OCI-LY7 (cell line): ENCODE data around the gene FMN2. TPM values are rescaled to one million over a fixed set of nuclear protein-coding genes. Genes with fewer than 3 reads are reported as not detected.

ENCODE experiments used
- BruUV-seq: library from RNA; stranded (reverse); fragments of 400-500 nt; replicated peaks from 2 replicates; lab custom pipeline; 2021; lab: Mats Ljungman, UMichigan
- CTCF ChIA-PET: fragments of 300-600 bp; sonication (Branson Sonifier 250); formaldehyde crosslinking; loops from one replicate; lab custom pipeline; 2022; ENCODE audit warnings: antibody characterized with exemption; ENCODE audit not compliant: unreplicated experiment; lab: Charles Lee
- POLR2A ChIA-PET: fragments of 300-600 bp; sonication (Branson Sonifier 250); formaldehyde crosslinking; loops from one replicate; lab custom pipeline; 2022; ENCODE audit warnings: antibody characterized with exemption; lab: Charles Lee
- DNase-seq: peaks from one replicate; pipeline ENCODE4 v3.0.0-alpha.2; 2015; ENCODE audit warnings: low spot score
- H2AFZ ChIP-seq: fragments of 200-600 bp; sonication (generic), shearing (Covaris generic); 2 replicates; pipeline ENCODE4 v1.6.1; 2014; ENCODE audit warnings: mild to moderate bottlenecking, antibody characterized with exemption, low read length, moderate library complexity
- H3K27ac ChIP-seq: fragments of 200-600 bp; sonication (generic); 2 replicates; pipeline ENCODE4 v1.5.1; 2014; ENCODE audit warnings: mixed run types, low read depth, mild to moderate bottlenecking, moderate library complexity, low read length, inconsistent platforms; ENCODE audit not compliant: poor library complexity, severe bottlenecking
- H3K36me3 ChIP-seq: fragments of 200-600 bp; sonication (generic); 2 replicates; pipeline ENCODE4 v1.6.1; 2014; ENCODE audit warnings: mild to moderate bottlenecking, antibody characterized with exemption, low read length, moderate library complexity, mixed read lengths; ENCODE audit not compliant: insufficient read depth
- H3K4me1 ChIP-seq: fragments of 200-600 bp; sonication (generic); 2 replicates; pipeline ENCODE4 v1.5.1; 2014; ENCODE audit warnings: mild to moderate bottlenecking, low read length; ENCODE audit not compliant: insufficient read depth, poor library complexity, severe bottlenecking
- H3K4me2 ChIP-seq: fragments of 200-600 bp; sonication (generic); 2 replicates; pipeline ENCODE4 v1.6.1; 2014; ENCODE audit warnings: mild to moderate bottlenecking, low read length
- H3K4me3 ChIP-seq: fragments of 200-600 bp; sonication (generic); 2 replicates; pipeline ENCODE4 v1.5.1; 2014; ENCODE audit warnings: mild to moderate bottlenecking, low read depth, low read length; ENCODE audit not compliant: poor library complexity, severe bottlenecking
- H3K79me2 ChIP-seq: fragments of 200-600 bp; sonication (generic); 2 replicates; pipeline ENCODE4 v1.6.1; 2016; ENCODE audit warnings: low read depth, mild to moderate bottlenecking, low read length, moderate library complexity, mixed read lengths; ENCODE audit not compliant: insufficient read depth
- H3K9me2 ChIP-seq: fragments of 200-600 bp; sonication (generic); 2 replicates; pipeline ENCODE4 v1.6.1; 2016; ENCODE audit warnings: mild to moderate bottlenecking, low read length, mixed read lengths; ENCODE audit not compliant: insufficient read depth
- H3K9me3 ChIP-seq: fragments of 200-600 bp; sonication (generic); 2 replicates; pipeline ENCODE4 v1.6.1; 2014; ENCODE audit warnings: mild to moderate bottlenecking, mixed run types, low read length, mixed read lengths
- H4K20me1 ChIP-seq: fragments of 200-600 bp; sonication (generic); 2 replicates; pipeline ENCODE4 v1.6.1; 2014; ENCODE audit warnings: mild to moderate bottlenecking, antibody characterized with exemption, low read length, moderate library complexity, mixed read lengths; ENCODE audit not compliant: insufficient read depth
- EZH2phosphoT487 ChIP-seq: fragments of 200-600 bp; sonication (generic); IDR thresholded peaks from 2 replicates; pipeline ENCODE4 v1.6.1; 2018; ENCODE audit warnings: low read depth, borderline replicate concordance, mild to moderate bottlenecking, mixed run types, antibody characterized with exemption, low read length, moderate library complexity, mixed read lengths
- intact Hi-C: fragments of 100-400 bp; cut with micrococcal nuclease; formaldehyde crosslinking; loops from one replicate; pipeline ENCODE4 v1.10.0; 2022; ENCODE audit not compliant: unreplicated experiment
- total RNA-seq, 2 experiments: library from RNA; depleted of rRNA in 1 of 2; stranded (reverse); fragments of >200 nt in 1 of 2; shearing (Covaris generic) in 1 of 2; gene quantifications; 2 replicates each; pipeline ENCODE4 v1.2.3, GENCODE V29; 2014 to 2022
- TF ChIP-seq, protein P1 (sequence below): fragments of 200-600 bp; sonication (generic); conservative IDR thresholded peaks from 2 replicates; pipeline ENCODE4 v1.5.1; 2014; ENCODE audit warnings: mild to moderate bottlenecking, antibody characterized with exemption, low read length, moderate library complexity, mixed read lengths

Gene FMN2
- total RNA-seq, 2 experiments from 2014 or later: not detected

DNA sequence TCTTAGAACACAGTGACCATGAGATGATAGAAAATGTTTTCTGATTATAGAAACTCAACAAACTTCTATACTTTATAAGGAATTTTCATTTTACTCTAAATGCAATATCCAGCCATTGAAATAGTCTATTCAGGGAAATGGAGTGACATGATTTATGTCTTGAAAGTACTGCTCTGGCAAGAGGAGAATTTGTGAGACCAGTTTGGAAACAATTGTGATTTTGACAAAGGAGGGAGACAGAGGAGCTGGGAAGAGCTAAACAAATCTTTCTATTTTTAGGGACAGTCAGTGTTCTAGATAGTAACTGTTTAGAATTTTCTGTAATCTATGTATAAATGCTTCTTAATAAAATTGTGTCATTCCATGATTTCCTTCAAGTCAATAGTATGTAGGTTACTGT, 252.3 kb downstream of the FMN2 start:
- no TSS peak for BruUV-seq
- CTCF ChIA-PET: no interaction called here
- H3K79me2 ChIP-seq: no peaks in the 10 kb centered on the region
- DNase-seq: no peak
- POLR2A ChIA-PET: no interaction called here
- H3K9me2 ChIP-seq: no peaks in the 10 kb centered on the region
- no peaks in the 10 kb centered on the region for H3K4me1 ChIP-seq
- no peaks in the 10 kb centered on the region for H4K20me1 ChIP-seq
- no peak overlapping the region for H3K4me3 ChIP-seq
- intact Hi-C loops: no loop called here
- no peaks in the 10 kb centered on the region for H3K9me3 ChIP-seq
- TF ChIP-seq, protein P1, sequence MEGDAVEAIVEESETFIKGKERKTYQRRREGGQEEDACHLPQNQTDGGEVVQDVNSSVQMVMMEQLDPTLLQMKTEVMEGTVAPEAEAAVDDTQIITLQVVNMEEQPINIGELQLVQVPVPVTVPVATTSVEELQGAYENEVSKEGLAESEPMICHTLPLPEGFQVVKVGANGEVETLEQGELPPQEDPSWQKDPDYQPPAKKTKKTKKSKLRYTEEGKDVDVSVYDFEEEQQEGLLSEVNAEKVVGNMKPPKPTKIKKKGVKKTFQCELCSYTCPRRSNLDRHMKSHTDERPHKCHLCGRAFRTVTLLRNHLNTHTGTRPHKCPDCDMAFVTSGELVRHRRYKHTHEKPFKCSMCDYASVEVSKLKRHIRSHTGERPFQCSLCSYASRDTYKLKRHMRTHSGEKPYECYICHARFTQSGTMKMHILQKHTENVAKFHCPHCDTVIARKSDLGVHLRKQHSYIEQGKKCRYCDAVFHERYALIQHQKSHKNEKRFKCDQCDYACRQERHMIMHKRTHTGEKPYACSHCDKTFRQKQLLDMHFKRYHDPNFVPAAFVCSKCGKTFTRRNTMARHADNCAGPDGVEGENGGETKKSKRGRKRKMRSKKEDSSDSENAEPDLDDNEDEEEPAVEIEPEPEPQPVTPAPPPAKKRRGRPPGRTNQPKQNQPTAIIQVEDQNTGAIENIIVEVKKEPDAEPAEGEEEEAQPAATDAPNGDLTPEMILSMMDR: no peak
- TF ChIP-seq EZH2phosphoT487: no peak
- H3K27ac ChIP-seq: no peak overlapping the region
- no peaks in the 10 kb centered on the region for H3K36me3 ChIP-seq
- H2AFZ ChIP-seq: no peak overlapping the region
- H3K4me2 ChIP-seq: no peak overlapping the region

DNA sequence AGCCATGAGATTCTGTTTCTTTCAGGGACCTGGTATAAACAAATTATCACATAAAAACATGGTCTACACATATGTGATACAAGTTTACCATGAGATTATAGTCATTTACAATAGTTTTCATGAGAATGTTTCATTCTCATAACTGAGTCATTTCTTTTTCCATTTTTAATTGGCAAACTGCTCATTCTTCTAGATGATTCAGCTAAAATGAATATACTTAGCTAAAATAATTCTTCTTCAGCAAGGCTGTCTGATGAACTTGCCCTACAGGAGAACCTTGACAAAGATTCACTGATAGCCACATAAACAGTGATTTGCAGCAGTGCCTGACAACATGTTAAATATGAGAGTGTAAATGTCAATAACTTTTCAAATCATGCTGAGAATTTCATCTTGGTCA, 253.2 kb downstream of the FMN2 start:
- ChIA-PET POLR2A (no interaction called here), CTCF (no interaction called here)

DNA sequence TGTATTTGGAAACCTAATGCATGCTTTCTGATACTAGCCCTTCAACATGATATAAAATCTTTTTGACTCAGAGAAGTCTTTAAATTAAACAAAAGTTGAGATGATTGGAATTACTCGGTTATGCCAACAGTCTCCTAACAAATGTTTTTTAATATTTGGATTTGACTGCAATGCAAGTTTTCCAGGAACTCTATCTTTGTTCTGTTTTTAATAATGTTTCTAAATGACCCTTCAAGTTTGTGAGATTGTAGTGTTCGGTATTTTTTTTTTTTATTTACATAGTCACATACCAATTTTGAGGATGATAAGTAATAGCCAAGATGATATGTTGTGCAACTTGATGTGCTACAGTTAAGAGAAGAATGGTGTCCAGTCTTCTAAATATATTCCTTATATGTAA, 258.0 kb downstream of the FMN2 start:
- Histone ChIP-seq H3K4me3 (no peak overlapping the region), H3K9me3 (no peaks in the 10 kb centered on the region), H3K36me3 (no peaks in the 10 kb centered on the region), H3K9me2 (no peaks in the 10 kb centered on the region), H3K79me2 (no peaks in the 10 kb centered on the region), H2AFZ (no peak overlapping the region), H4K20me1 (no peaks in the 10 kb centered on the region), H3K27ac (no peak overlapping the region), H3K4me2 (no peak overlapping the region), H3K4me1 (no peaks in the 10 kb centered on the region)
- POLR2A ChIA-PET: no interaction called here
- no TSS peak for BruUV-seq
- no peak for DNase-seq
- no peak for TF ChIP-seq EZH2phosphoT487
- TF ChIP-seq, protein P1: no peak
- intact Hi-C loops: no loop called here
- CTCF ChIA-PET: no interaction called here

More for the DNA sequence above, 253.2 kb downstream of the FMN2 start:
- H3K9me2 ChIP-seq: no peaks in the 10 kb centered on the region
- H3K79me2 ChIP-seq: no peaks in the 10 kb centered on the region
- H3K4me2 ChIP-seq: no peak overlapping the region
- no peak overlapping the region for H3K27ac ChIP-seq
- H2AFZ ChIP-seq: no peak overlapping the region
- TF ChIP-seq, protein P1: no peak
- TF ChIP-seq EZH2phosphoT487: no peak
- intact Hi-C loops: no loop called here
- no peak overlapping the region for H3K4me3 ChIP-seq
- BruUV-seq: no TSS peak
- H3K9me3 ChIP-seq: no peaks in the 10 kb centered on the region
- no peaks in the 10 kb centered on the region for H3K36me3 ChIP-seq
- H3K4me1 ChIP-seq: no peaks in the 10 kb centered on the region
- DNase-seq: no peak
- no peaks in the 10 kb centered on the region for H4K20me1 ChIP-seq
